Stimulated activated memory B cell treated with anti-CD40 and anti-IgM and Interleukin-4, amounts not matched to agents 10 μg/mL and 1 μg/mL and 100 μg/mL, for 72 hours (primary cell): ENCODE measurements around the gene RUFY1.
A peak's percentile ranks its signal among the peaks of the same experiment; 100 is the strongest.
"Not testable (repeated sequence)": the region's sequence is repeated elsewhere in the genome, so short reads cannot be mapped to it uniquely, and the experiment has no call there.

ENCODE experiments used
- ATAC-seq: fragments of 150-1000 bp; cut with Tn5 transposase; 2 replicates; pipeline ENCODE4 v1.10.0; 2021
- H3K27ac Mint-ChIP-seq: one replicate; pipeline ENCODE4 v1.8.0; 2022; ENCODE audit warnings: mild to moderate bottlenecking, mixed read lengths
- H3K27me3 Mint-ChIP-seq: one replicate; pipeline ENCODE4 v1.8.0; 2022; ENCODE audit warnings: mixed read lengths
- H3K36me3 Mint-ChIP-seq: one replicate; pipeline ENCODE4 v1.8.0; 2022; ENCODE audit warnings: mixed read lengths
- H3K4me1 Mint-ChIP-seq: one replicate; pipeline ENCODE4 v1.8.0; 2022; ENCODE audit warnings: mixed read lengths
- H3K4me3 Mint-ChIP-seq: one replicate; pipeline ENCODE4 v1.8.0; 2022; ENCODE audit warnings: mild to moderate bottlenecking, moderate library complexity, mixed read lengths
- H3K9me3 Mint-ChIP-seq: one replicate; pipeline ENCODE4 v1.8.0; 2022; ENCODE audit warnings: mixed read lengths

Gene RUFY1

GRCh38 chr5:179620293-179620692, 69.9 kb downstream of the RUFY1 start:
- ATAC-seq: no peak
- H3K27ac Mint-ChIP-seq: peak overlapping the region; percentile 42
- H3K36me3 Mint-ChIP-seq: peaks cover 75% of the 10 kb centered on the region
- H3K9me3 Mint-ChIP-seq: no peaks in the 10 kb centered on the region
- peak overlapping the region; percentile 95 for H3K4me3 Mint-ChIP-seq
- H3K4me1 Mint-ChIP-seq: peaks cover 65% of the 10 kb centered on the region
- H3K27me3 Mint-ChIP-seq: no peaks in the 10 kb centered on the region

GRCh38 chr5:179620703-179621350, 70.5 kb downstream of the RUFY1 start:
- Mint-ChIP-seq H3K36me3 (peaks cover 70% of the 10 kb centered on the region), H3K27ac (peak overlapping the region; percentile 100), H3K27me3 (no peaks in the 10 kb centered on the region), H3K4me3 (peak overlapping the region; percentile 95), H3K4me1 (peaks cover 62% of the 10 kb centered on the region), H3K9me3 (no peaks in the 10 kb centered on the region)
- no peak for ATAC-seq

- peaks cover 62% of the 10 kb centered on the region for H3K36me3 Mint-ChIP-seq
- H3K9me3 Mint-ChIP-seq: no peaks in the 10 kb centered on the region
- ATAC-seq: no peak
- peaks cover 56% of the 10 kb centered on the region for H3K4me1 Mint-ChIP-seq
- H3K27ac Mint-ChIP-seq: peak overlapping the region; percentile 100
- H3K27me3 Mint-ChIP-seq: no peaks in the 10 kb centered on the region
- peak overlapping the region; percentile 95 for H3K4me3 Mint-ChIP-seq
These were observed 71.3 kb downstream of the RUFY1 start for GRCh38 chr5:179621551-179622214.

- ATAC-seq: peak; percentile 87
- Mint-ChIP-seq H3K4me3 (peak within 1 kb of the TSS; percentile 95), H3K36me3 (peaks cover 46% of the 10 kb centered on the region), H3K27ac (peak within 1 kb of the TSS; percentile 100), H3K4me1 (peaks cover 42% of the 10 kb centered on the region), H3K9me3 (no peaks in the 10 kb centered on the region), H3K27me3 (no peaks in the 10 kb centered on the region)
These were observed 72.9 kb downstream of the RUFY1 start, which contains the start of gene HNRNPH1 for GRCh38 chr5:179623003-179623905. HNRNPH1 (minus strand) TSS chr5:179623671; CDS start chr5:179623133, 538 bp downstream.

- Mint-ChIP-seq H3K27ac (peak overlapping the region; percentile 100), H3K4me1 (peaks cover 38% of the 10 kb centered on the region), H3K4me3 (peak overlapping the region; percentile 95), H3K27me3 (no peaks in the 10 kb centered on the region), H3K9me3 (no peaks in the 10 kb centered on the region), H3K36me3 (peaks cover 43% of the 10 kb centered on the region)
- ATAC-seq: peak; percentile 35
These were observed 73.8 kb downstream of the RUFY1 start for GRCh38 chr5:179623906-179624741.

GRCh38 chr5:179624841-179625271, 74.5 kb downstream of the RUFY1 start:
- ATAC-seq: no peak
- Mint-ChIP-seq H3K4me1 (peaks cover 34% of the 10 kb centered on the region), H3K27me3 (no peaks in the 10 kb centered on the region), H3K4me3 (peak overlapping the region; percentile 95), H3K27ac (peak overlapping the region; percentile 100), H3K36me3 (peaks cover 37% of the 10 kb centered on the region), H3K9me3 (no peaks in the 10 kb centered on the region)

GRCh38 chr5:179633501-179634369, 83.4 kb downstream of the RUFY1 start:
- peak; percentile 84 for ATAC-seq
- H3K9me3 Mint-ChIP-seq: not testable (repeated sequence)
- peak overlapping the region; percentile 41 for H3K4me3 Mint-ChIP-seq

GRCh38 chr5:179634370-179635172, 84.2 kb downstream of the RUFY1 start:
- peak; percentile 95 for ATAC-seq
- not testable (repeated sequence) for H3K27ac Mint-ChIP-seq, H3K4me3 Mint-ChIP-seq, H3K36me3 Mint-ChIP-seq, H3K9me3 Mint-ChIP-seq, H3K27me3 Mint-ChIP-seq, H3K4me1 Mint-ChIP-seq

More at GRCh38 chr5:179633501-179634369, 83.4 kb downstream of the RUFY1 start:
- not testable (repeated sequence) for H3K4me1 Mint-ChIP-seq, H3K27me3 Mint-ChIP-seq, H3K36me3 Mint-ChIP-seq, H3K27ac Mint-ChIP-seq

- not testable (repeated sequence) for H3K27ac Mint-ChIP-seq, H3K9me3 Mint-ChIP-seq, ATAC-seq, H3K4me1 Mint-ChIP-seq, H3K36me3 Mint-ChIP-seq, H3K4me3 Mint-ChIP-seq
- peaks cover 17% of the 10 kb centered on the region for H3K27me3 Mint-ChIP-seq
These were observed 88.9 kb downstream of the RUFY1 start for GRCh38 chr5:179639296-179639695.

- not testable (repeated sequence) for H3K4me3 Mint-ChIP-seq, ATAC-seq, H3K9me3 Mint-ChIP-seq, H3K36me3 Mint-ChIP-seq, H3K27ac Mint-ChIP-seq, H3K4me1 Mint-ChIP-seq
- peaks cover 29% of the 10 kb centered on the region for H3K27me3 Mint-ChIP-seq
These were observed 91.4 kb downstream of the RUFY1 start for GRCh38 chr5:179641745-179642144.

GRCh38 chr5:179642626-179643025, 92.3 kb downstream of the RUFY1 start:
- ATAC-seq, H3K27ac Mint-ChIP-seq, H3K9me3 Mint-ChIP-seq, H3K4me1 Mint-ChIP-seq, H3K4me3 Mint-ChIP-seq, H3K36me3 Mint-ChIP-seq: not testable (repeated sequence)
- H3K27me3 Mint-ChIP-seq: peaks cover 29% of the 10 kb centered on the region

- H3K36me3 Mint-ChIP-seq, H3K4me1 Mint-ChIP-seq, H3K4me3 Mint-ChIP-seq, H3K27ac Mint-ChIP-seq, H3K9me3 Mint-ChIP-seq, ATAC-seq: not testable (repeated sequence)
- H3K27me3 Mint-ChIP-seq: peaks cover 29% of the 10 kb centered on the region
These were observed 93.0 kb downstream of the RUFY1 start for GRCh38 chr5:179643141-179643920.

- not testable (repeated sequence) for H3K27ac Mint-ChIP-seq, H3K36me3 Mint-ChIP-seq, H3K9me3 Mint-ChIP-seq, H3K4me1 Mint-ChIP-seq, H3K4me3 Mint-ChIP-seq, ATAC-seq
- peaks cover 21% of the 10 kb centered on the region for H3K27me3 Mint-ChIP-seq
These were observed 94.4 kb downstream of the RUFY1 start for GRCh38 chr5:179644766-179645165.
